Measurements from ENCODE around the gene GP1BA.

Gene GP1BA

DNA sequence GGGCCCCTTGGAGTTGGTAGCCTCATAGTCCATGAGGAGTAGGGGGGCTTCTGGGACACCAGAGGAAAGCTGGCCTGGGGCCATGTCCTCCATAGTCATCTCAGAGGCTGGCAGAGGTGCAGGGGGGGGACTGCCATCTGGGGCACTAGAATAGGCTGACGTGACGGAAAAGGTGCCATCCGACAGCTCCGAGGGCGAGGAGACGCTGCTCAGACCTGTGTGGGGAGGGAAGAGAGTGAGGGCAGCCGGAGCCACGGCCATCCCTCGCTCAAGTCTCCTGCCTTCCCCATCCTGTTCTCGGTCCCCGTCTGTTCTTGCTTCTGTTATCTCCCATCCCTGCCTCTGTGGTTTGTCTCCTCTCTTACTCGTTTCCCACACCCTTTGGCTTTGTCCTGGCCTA is 40.2 kb downstream of the GP1BA start:
- H3K9me3 ChIP-seq (ENCODE audit: control insufficient read depth in 2 of 2, low read length in 2 of 2), result no peaks in the 10 kb centered on the region
- H3K27me3 ChIP-seq (ENCODE audit: control insufficient read depth in 2 of 2, insufficient read depth in 2 of 2, low read length in 2 of 2), result no peaks in the 10 kb centered on the region
- H3K27ac ChIP-seq (ENCODE audit: low read depth in 2 of 2, low read length in 2 of 2), result no peak overlapping the region
- peaks cover 10 to 11% of the 10 kb centered on the region in 2 donors for H3K4me1 ChIP-seq (ENCODE audit: control insufficient read depth in 2 of 2, insufficient read depth in 2 of 2, low read length in 2 of 2)
- H3K4me3 ChIP-seq (ENCODE audit: low read length in 2 of 2), result no peak overlapping the region
- H3K36me3 ChIP-seq (ENCODE audit: control insufficient read depth in 2 of 2, insufficient read depth in 2 of 2, low read length in 2 of 2), result peaks cover 42 to 58% of the 10 kb centered on the region in 2 donors
- H3K9ac ChIP-seq (ENCODE audit: low read depth in 1 of 2, low read length in 2 of 2), result no peak overlapping the region

- no peak overlapping the region for H3K4me3 ChIP-seq (ENCODE audit: low read length in 2 of 2)
- H3K36me3 ChIP-seq (ENCODE audit: control insufficient read depth in 2 of 2, insufficient read depth in 2 of 2, low read length in 2 of 2), result peaks cover 46 to 62% of the 10 kb centered on the region in 2 donors
- no peak overlapping the region for H3K27ac ChIP-seq (ENCODE audit: low read depth in 2 of 2, low read length in 2 of 2)
- H3K4me1 ChIP-seq (ENCODE audit: control insufficient read depth in 2 of 2, insufficient read depth in 2 of 2, low read length in 2 of 2), result peaks cover 10 to 11% of the 10 kb centered on the region in 2 donors
- no peaks in the 10 kb centered on the region for H3K27me3 ChIP-seq (ENCODE audit: control insufficient read depth in 2 of 2, insufficient read depth in 2 of 2, low read length in 2 of 2)
- H3K9ac ChIP-seq (ENCODE audit: low read depth in 1 of 2, low read length in 2 of 2), result no peak overlapping the region
- H3K9me3 ChIP-seq (ENCODE audit: control insufficient read depth in 2 of 2, low read length in 2 of 2), result no peaks in the 10 kb centered on the region
Observed at GRCh38 chr17:4972752-4973151, 40.7 kb downstream of the GP1BA start.

DNA sequence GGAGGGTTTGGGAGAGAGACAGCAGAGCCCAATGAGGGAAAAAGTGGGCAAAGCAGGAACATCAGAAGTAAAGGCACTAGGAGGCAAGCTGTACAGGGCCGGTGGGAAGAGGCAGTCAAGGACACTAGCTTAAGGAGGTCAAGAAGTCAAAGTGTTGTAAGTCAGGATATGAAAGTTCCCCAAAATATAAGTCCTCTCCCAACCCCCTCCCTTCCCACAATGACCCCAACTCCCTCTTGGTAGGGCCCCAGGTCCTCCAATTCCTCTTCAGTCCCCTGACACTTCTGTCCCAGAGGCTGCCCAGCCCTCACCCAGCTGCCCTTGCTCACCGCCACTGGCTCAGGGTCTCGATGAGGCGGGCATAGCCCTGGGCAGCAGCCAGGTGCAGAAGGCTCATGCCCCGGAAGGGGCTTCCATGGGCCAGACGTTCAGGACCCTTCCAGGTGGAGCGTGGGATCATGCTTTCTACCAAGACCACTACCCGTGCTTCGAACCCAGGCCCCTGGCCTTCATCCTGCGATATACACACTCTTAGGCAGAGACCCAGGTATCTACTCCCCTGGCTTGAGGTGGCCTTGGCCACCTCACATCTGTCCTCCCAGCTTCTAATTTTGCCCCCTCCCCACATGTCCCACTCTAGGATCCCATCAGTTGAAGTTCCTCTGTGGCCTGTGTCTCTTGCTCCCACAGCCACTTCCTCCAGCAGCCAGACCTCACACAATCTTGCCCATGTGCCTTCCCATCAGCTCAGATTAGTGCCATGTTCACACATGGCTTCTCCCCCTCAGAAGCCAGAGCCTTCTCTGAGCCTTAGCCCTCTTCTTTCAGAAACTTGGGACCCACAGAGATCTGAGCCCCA is 41.4 kb downstream of the GP1BA start:
- H3K9me3 ChIP-seq (ENCODE audit: control insufficient read depth in 2 of 2, low read length in 2 of 2), result no peaks in the 10 kb centered on the region
- H3K9ac ChIP-seq (ENCODE audit: low read depth in 1 of 2, low read length in 2 of 2), result no peak overlapping the region
- H3K36me3 ChIP-seq (ENCODE audit: control insufficient read depth in 2 of 2, insufficient read depth in 2 of 2, low read length in 2 of 2), result peaks cover 53 to 69% of the 10 kb centered on the region in 2 donors
- no peaks in the 10 kb centered on the region for H3K27me3 ChIP-seq (ENCODE audit: control insufficient read depth in 2 of 2, insufficient read depth in 2 of 2, low read length in 2 of 2)
- H3K4me3 ChIP-seq (ENCODE audit: low read length in 2 of 2), result no peak overlapping the region
- peaks cover 5 to 8% of the 10 kb centered on the region in 2 donors for H3K4me1 ChIP-seq (ENCODE audit: control insufficient read depth in 2 of 2, insufficient read depth in 2 of 2, low read length in 2 of 2)
- H3K27ac ChIP-seq (ENCODE audit: low read depth in 2 of 2, low read length in 2 of 2), result no peak overlapping the region

- Histone ChIP-seq H3K4me1 (ENCODE audit: control insufficient read depth in 2 of 2, insufficient read depth in 2 of 2, low read length in 2 of 2) (peaks cover 0 to 4% of the 10 kb centered on the region in 2 donors), H3K27me3 (ENCODE audit: control insufficient read depth in 2 of 2, insufficient read depth in 2 of 2, low read length in 2 of 2) (no peaks in the 10 kb centered on the region), H3K36me3 (ENCODE audit: control insufficient read depth in 2 of 2, insufficient read depth in 2 of 2, low read length in 2 of 2) (peaks cover 57 to 75% of the 10 kb centered on the region in 2 donors), H3K9ac (ENCODE audit: low read depth in 1 of 2, low read length in 2 of 2) (no peak overlapping the region), H3K4me3 (ENCODE audit: low read length in 2 of 2) (no peak overlapping the region), H3K27ac (ENCODE audit: low read depth in 2 of 2, low read length in 2 of 2) (no peak overlapping the region), H3K9me3 (ENCODE audit: control insufficient read depth in 2 of 2, low read length in 2 of 2) (no peaks in the 10 kb centered on the region)
Observed at GRCh38 chr17:4974115-4974670, 42.1 kb downstream of the GP1BA start.

- no peaks in the 10 kb centered on the region for H3K27me3 ChIP-seq (ENCODE audit: control insufficient read depth in 2 of 2, insufficient read depth in 2 of 2, low read length in 2 of 2)
- H3K4me3 ChIP-seq (ENCODE audit: low read length in 2 of 2), result no peak overlapping the region
- H3K27ac ChIP-seq (ENCODE audit: low read depth in 2 of 2, low read length in 2 of 2), result no peak overlapping the region
- H3K36me3 ChIP-seq (ENCODE audit: control insufficient read depth in 2 of 2, insufficient read depth in 2 of 2, low read length in 2 of 2), result peaks cover 48 to 70% of the 10 kb centered on the region in 2 donors
- no peaks in the 10 kb centered on the region for H3K9me3 ChIP-seq (ENCODE audit: control insufficient read depth in 2 of 2, low read length in 2 of 2)
- H3K9ac ChIP-seq (ENCODE audit: low read depth in 1 of 2, low read length in 2 of 2), result no peak overlapping the region
- peaks cover 0 to 4% of the 10 kb centered on the region in 2 donors for H3K4me1 ChIP-seq (ENCODE audit: control insufficient read depth in 2 of 2, insufficient read depth in 2 of 2, low read length in 2 of 2)
Observed at GRCh38 chr17:4978726-4979125, 46.6 kb downstream of the GP1BA start.

DNA sequence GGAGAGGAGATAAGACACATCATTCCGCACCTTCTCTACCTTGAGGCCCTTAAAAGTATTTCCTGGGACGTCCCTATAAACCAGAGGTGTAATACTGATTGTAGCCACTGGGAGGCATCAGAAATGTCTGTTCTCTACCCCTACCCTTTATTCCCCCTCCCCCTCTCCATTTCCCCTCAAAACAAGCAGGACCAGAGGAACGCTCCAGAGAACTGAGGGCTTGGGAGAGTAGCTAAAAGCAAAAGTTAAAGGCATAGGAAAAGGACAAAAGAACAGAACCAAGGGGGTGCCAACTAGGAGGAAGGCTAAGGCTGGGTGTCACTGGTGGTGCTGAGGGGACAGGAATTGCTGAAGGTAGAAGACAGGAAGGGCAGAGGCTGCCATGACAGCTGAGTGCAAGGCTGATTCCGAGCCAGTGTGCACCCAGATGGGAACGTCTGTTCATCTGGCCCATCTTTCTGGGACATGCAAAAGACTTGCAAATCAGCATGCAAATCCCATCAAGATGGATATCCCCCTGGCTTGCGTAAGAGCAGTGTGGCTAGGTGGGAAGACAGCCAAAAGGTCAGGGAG is 48.7 kb downstream of the GP1BA start:
- H3K4me3 ChIP-seq (ENCODE audit: low read length in 2 of 2), result no peak overlapping the region
- peaks cover 2 to 6% of the 10 kb centered on the region in 2 donors for H3K4me1 ChIP-seq (ENCODE audit: control insufficient read depth in 2 of 2, insufficient read depth in 2 of 2, low read length in 2 of 2)
- H3K27ac ChIP-seq (ENCODE audit: low read depth in 2 of 2, low read length in 2 of 2), result no peak overlapping the region
- H3K27me3 ChIP-seq (ENCODE audit: control insufficient read depth in 2 of 2, insufficient read depth in 2 of 2, low read length in 2 of 2), result no peaks in the 10 kb centered on the region
- no peak overlapping the region for H3K9ac ChIP-seq (ENCODE audit: low read depth in 1 of 2, low read length in 2 of 2)
- H3K9me3 ChIP-seq (ENCODE audit: control insufficient read depth in 2 of 2, low read length in 2 of 2), result no peaks in the 10 kb centered on the region
- H3K36me3 ChIP-seq (ENCODE audit: control insufficient read depth in 2 of 2, insufficient read depth in 2 of 2, low read length in 2 of 2), result peaks cover 43 to 56% of the 10 kb centered on the region in 2 donors

DNA sequence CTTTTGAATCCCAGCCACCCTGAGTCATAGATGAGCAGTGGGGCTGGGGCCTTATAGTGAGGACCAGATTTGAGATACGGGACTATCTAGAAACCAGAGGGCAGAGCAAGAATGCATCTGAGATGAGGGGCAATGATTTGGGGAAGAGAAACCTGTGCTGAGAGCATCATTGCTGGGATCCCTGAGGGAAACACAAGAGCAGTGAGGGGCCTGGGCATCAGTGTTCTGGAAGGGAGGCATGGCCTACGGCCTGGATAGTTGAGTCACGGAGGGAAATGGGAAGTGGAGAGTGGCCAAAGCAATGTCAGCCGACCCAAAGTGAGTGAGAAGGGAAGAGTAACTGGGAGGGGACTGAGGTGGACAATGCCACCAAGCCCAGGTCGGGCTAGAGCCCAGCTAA is 50.2 kb downstream of the GP1BA start:
- no peak overlapping the region for H3K9ac ChIP-seq (ENCODE audit: low read depth in 1 of 2, low read length in 2 of 2)
- no peaks in the 10 kb centered on the region for H3K27me3 ChIP-seq (ENCODE audit: control insufficient read depth in 2 of 2, insufficient read depth in 2 of 2, low read length in 2 of 2)
- no peaks in the 10 kb centered on the region for H3K9me3 ChIP-seq (ENCODE audit: control insufficient read depth in 2 of 2, low read length in 2 of 2)
- no peak overlapping the region for H3K27ac ChIP-seq (ENCODE audit: low read depth in 2 of 2, low read length in 2 of 2)
- H3K4me3 ChIP-seq (ENCODE audit: low read length in 2 of 2), result no peak overlapping the region
- peaks cover 14 to 15% of the 10 kb centered on the region in 2 donors for H3K4me1 ChIP-seq (ENCODE audit: control insufficient read depth in 2 of 2, insufficient read depth in 2 of 2, low read length in 2 of 2)
- H3K36me3 ChIP-seq (ENCODE audit: control insufficient read depth in 2 of 2, insufficient read depth in 2 of 2, low read length in 2 of 2), result peaks cover 38 to 46% of the 10 kb centered on the region in 2 donors

Measured in mucosa of rectum (tissue), 2 donors.